Endodermal cell (in vitro differentiated cells): ENCODE results near the gene JUP. TPM values are rescaled to one million over a fixed set of nuclear protein-coding genes. Genes with fewer than 3 reads are reported as not detected.

Experiments
- DNase-seq: peaks from one replicate; pipeline ENCODE4 v3.0.0-alpha.2; 2017
- H3K27ac ChIP-seq: 2 replicates; pipeline ENCODE4 v1.5.1; 2013; ENCODE audit warnings: mild to moderate bottlenecking, low read depth, low read length, moderate library complexity
- H3K27me3 ChIP-seq: 2 replicates; pipeline ENCODE4 v1.6.1; 2013; ENCODE audit warnings: mild to moderate bottlenecking, low read length, moderate library complexity; ENCODE audit not compliant: insufficient read depth, control insufficient read depth, poor library complexity, severe bottlenecking
- H3K36me3 ChIP-seq: 2 replicates; pipeline ENCODE4 v1.7.0; 2013; ENCODE audit warnings: mild to moderate bottlenecking, low read length, moderate library complexity; ENCODE audit not compliant: control insufficient read depth, insufficient read depth
- H3K4me1 ChIP-seq: one replicate; pipeline ENCODE4 v1.7.0; 2013; ENCODE audit warnings: low read length; ENCODE audit not compliant: control insufficient read depth, insufficient read depth
- H3K4me3 ChIP-seq: 2 replicates; pipeline ENCODE4 v1.5.1; 2013; ENCODE audit warnings: mild to moderate bottlenecking, low read length, moderate library complexity
- H3K9ac ChIP-seq: 2 replicates; pipeline ENCODE4 v1.6.1; 2013; ENCODE audit warnings: mild to moderate bottlenecking, low read length, moderate library complexity; ENCODE audit not compliant: poor library complexity, severe bottlenecking; ENCODE audit errors: extremely low read depth
- H3K9me3 ChIP-seq: 2 replicates; pipeline ENCODE4 v1.6.1; 2013; ENCODE audit warnings: mild to moderate bottlenecking, low read length, moderate library complexity; ENCODE audit not compliant: control insufficient read depth
- H3K27ac Mint-ChIP-seq: 2 replicates; pipeline ENCODE4 v1.8.0; 2020; ENCODE audit warnings: mixed read lengths
- H3K27me3 Mint-ChIP-seq: 2 replicates; pipeline ENCODE4 v1.8.0; 2021; ENCODE audit warnings: mild to moderate bottlenecking, mixed read lengths; ENCODE audit not compliant: insufficient read depth
- H3K36me3 Mint-ChIP-seq: 2 replicates; pipeline ENCODE4 v1.8.0; 2020; ENCODE audit warnings: low read depth, mixed read lengths
- H3K4me1 Mint-ChIP-seq: 2 replicates; pipeline ENCODE4 v1.8.0; 2020; ENCODE audit warnings: mixed read lengths
- H3K4me3 Mint-ChIP-seq: 2 replicates; pipeline ENCODE4 v1.8.0; 2020; ENCODE audit warnings: mild to moderate bottlenecking, moderate library complexity, mixed read lengths
- H3K9me3 Mint-ChIP-seq: 2 replicates; pipeline ENCODE4 v1.8.0; 2020; ENCODE audit warnings: mild to moderate bottlenecking, mixed read lengths
- CTCF ChIP-seq: fragments of 200-600 bp; sonication (generic); conservative IDR thresholded peaks from 2 replicates; pipeline ENCODE4 v1.5.0; 2021; ENCODE audit warnings: antibody characterized with exemption, mild to moderate bottlenecking
- WGBS, 2 experiments: methylation state at CpG; one replicate each; pipeline versions ENCODE4 v1.1.5 to v1.1.7; 2013; ENCODE audit warnings: missing lambda C conversion rate in 2 of 2, mixed read lengths in 1 of 2; ENCODE audit not compliant: insufficient coverage in 1 of 2, insufficient read length in 1 of 2; 5-methylcytosine and 5-hydroxymethylcytosine counted together
- total RNA-seq, 2 donors: library from RNA; stranded (reverse); fragmentation: NEBNext Ultra II Directional in 1 of 2; extraction: Animal tissue kit (Norgen Biotek cat#: 25700) in 1 of 2; gene quantifications; 2 replicates in 1 of 2; 3 replicates in 1 of 2; pipeline ENCODE4 v1.2.1, GENCODE V29; 2021

JUP gene
- total RNA-seq, 2 donors from 2014 or later = 112 to 167 TPM

GRCh38 chr17:41735744-41736143 lies 50.8 kb downstream of the JUP start:
- H3K27me3 Mint-ChIP-seq = peaks cover 72% of the 10 kb centered on the region
- H3K4me1 Mint-ChIP-seq = peaks cover 9% of the 10 kb centered on the region
- Histone ChIP-seq H3K36me3 (no peaks in the 10 kb centered on the region), H3K4me3 (no peak overlapping the region), H3K9me3 (no peaks in the 10 kb centered on the region), H3K4me1 (no peaks in the 10 kb centered on the region), H3K27me3 (peaks cover 63% of the 10 kb centered on the region), H3K27ac (no peak overlapping the region), H3K9ac (no peak overlapping the region)
- H3K9me3 Mint-ChIP-seq = no peaks in the 10 kb centered on the region
- H3K27ac Mint-ChIP-seq = no peak overlapping the region
- no peak for TF ChIP-seq CTCF
- H3K36me3 Mint-ChIP-seq = no peaks in the 10 kb centered on the region
- WGBS, 2 experiments = 93 to 96% methylated on average over 4 of the region's 4 CpGs
- no peak overlapping the region for H3K4me3 Mint-ChIP-seq
- no peak for DNase-seq

- Mint-ChIP-seq H3K27me3 (peaks cover 80% of the 10 kb centered on the region), H3K27ac (no peak overlapping the region), H3K4me1 (peaks cover 9% of the 10 kb centered on the region), H3K9me3 (no peaks in the 10 kb centered on the region), H3K36me3 (no peaks in the 10 kb centered on the region), H3K4me3 (peak overlapping the region; percentile 56)
- WGBS, 2 experiments = 4 to 5% methylated on average over 21 to 23 of the region's 23 CpGs
- Histone ChIP-seq H3K9ac (peak overlapping the region; percentile 69), H3K4me3 (peak overlapping the region; percentile 84), H3K27me3 (peaks cover 68% of the 10 kb centered on the region), H3K4me1 (no peaks in the 10 kb centered on the region), H3K27ac (no peak overlapping the region), H3K36me3 (no peaks in the 10 kb centered on the region), H3K9me3 (no peaks in the 10 kb centered on the region)
- no peak for TF ChIP-seq CTCF
- DNase-seq = no peak
These were observed 51.6 kb downstream of the JUP start for GRCh38 chr17:41734949-41735313.

GRCh38 chr17:41734139-41734948 lies 52.2 kb downstream of the JUP start, which contains the start of gene HAP1:
HAP1 (minus strand) TSS chr17:41734643; CDS start chr17:41734634, 9 bp downstream.
- Histone ChIP-seq H3K9ac (peak within 1 kb of the TSS; percentile 69), H3K9me3 (no peaks in the 10 kb centered on the region), H3K36me3 (no peaks in the 10 kb centered on the region), H3K4me1 (no peaks in the 10 kb centered on the region), H3K27ac (no peak within 1 kb of the TSS), H3K27me3 (peaks cover 68% of the 10 kb centered on the region), H3K4me3 (peak within 1 kb of the TSS; percentile 84)
- peaks cover 80% of the 10 kb centered on the region for H3K27me3 Mint-ChIP-seq
- no peak for TF ChIP-seq CTCF
- no peaks in the 10 kb centered on the region for H3K36me3 Mint-ChIP-seq
- peak within 1 kb of the TSS; percentile 78 for H3K27ac Mint-ChIP-seq
- H3K4me1 Mint-ChIP-seq = peaks cover 9% of the 10 kb centered on the region
- peak within 1 kb of the TSS; percentile 56 for H3K4me3 Mint-ChIP-seq
- 0% methylated on average over 18 to 77 of the region's 77 CpGs for WGBS, 2 experiments
- no peaks in the 10 kb centered on the region for H3K9me3 Mint-ChIP-seq
- DNase-seq = peak; percentile 94
